H9 (cell line): Measurements from ENCODE around the gene TRAF2. TPM values are rescaled to one million over a fixed set of nuclear protein-coding genes. Genes with fewer than 3 reads are reported as not detected.
A peak's percentile ranks its signal among the peaks of the same experiment; 100 is the strongest.

ENCODE experiments used
- DNase-seq: peaks from one replicate; pipeline ENCODE4 v3.0.0-alpha.2; 2017
- H2AFZ ChIP-seq: one replicate; pipeline ENCODE4 v1.6.1; 2013; ENCODE audit warnings: mild to moderate bottlenecking, low read length, control low read depth, moderate library complexity
- H2AK5ac ChIP-seq: 2 replicates; pipeline ENCODE4 v1.6.1; 2013; ENCODE audit warnings: low read length, control low read depth, mixed read lengths; ENCODE audit not compliant: insufficient read length
- H2BK120ac ChIP-seq: one replicate; pipeline ENCODE4 v1.6.1; 2013; ENCODE audit warnings: low read depth, mild to moderate bottlenecking, low read length, control low read depth, inconsistent platforms; ENCODE audit not compliant: poor library complexity, severe bottlenecking
- H2BK12ac ChIP-seq: 2 replicates; pipeline ENCODE4 v1.6.1; 2013; ENCODE audit warnings: low read length, control low read depth, mixed read lengths, low read depth; ENCODE audit not compliant: insufficient read length
- H2BK15ac ChIP-seq: 2 replicates; pipeline ENCODE4 v1.6.1; 2013; ENCODE audit warnings: low read depth, low read length, control low read depth
- H2BK20ac ChIP-seq: one replicate; pipeline ENCODE4 v1.6.1; 2013; ENCODE audit warnings: low read depth, mild to moderate bottlenecking, low read length, control low read depth, inconsistent platforms; ENCODE audit not compliant: poor library complexity, severe bottlenecking
- H2BK5ac ChIP-seq: 2 replicates; pipeline ENCODE4 v1.6.1; 2013; ENCODE audit warnings: low read length, control low read depth, mixed read lengths; ENCODE audit not compliant: insufficient read length
- H3K14ac ChIP-seq: 2 replicates; pipeline ENCODE4 v1.6.1; 2013; ENCODE audit warnings: low read length, control low read depth; ENCODE audit not compliant: insufficient read depth
- H3K18ac ChIP-seq: 2 replicates; pipeline ENCODE4 v1.6.1; 2013; ENCODE audit warnings: low read depth, mild to moderate bottlenecking, mixed read lengths, low read length, control low read depth; ENCODE audit not compliant: insufficient read length
- H3K23ac ChIP-seq: 2 replicates; pipeline ENCODE4 v1.6.1; 2013; ENCODE audit warnings: low read length, control low read depth, mixed read lengths, low read depth; ENCODE audit not compliant: insufficient read length
- H3K23me2 ChIP-seq: 2 replicates; pipeline ENCODE4 v1.6.1; 2013; ENCODE audit warnings: low read depth, mild to moderate bottlenecking, mixed read lengths, low read length, control low read depth; ENCODE audit not compliant: insufficient read length, poor library complexity, severe bottlenecking
- H3K27ac ChIP-seq: 2 replicates; pipeline ENCODE4 v1.5.1; 2013; ENCODE audit warnings: low read length, control low read depth, mixed read lengths, low read depth; ENCODE audit not compliant: insufficient read length
- H3K27me3 ChIP-seq: 2 replicates; pipeline ENCODE4 v1.6.1; 2013; ENCODE audit warnings: low read length, control low read depth, inconsistent platforms; ENCODE audit not compliant: insufficient read depth
- H3K4ac ChIP-seq: 2 replicates; pipeline ENCODE4 v1.6.1; 2013; ENCODE audit warnings: low read depth, mild to moderate bottlenecking, control low read depth, inconsistent platforms, low read length, moderate library complexity
- H3K4me1 ChIP-seq: 2 replicates; pipeline ENCODE4 v1.6.1; 2013; ENCODE audit warnings: low read length, control low read depth, inconsistent platforms; ENCODE audit not compliant: insufficient read depth
- H3K4me2 ChIP-seq: 2 replicates; pipeline ENCODE4 v1.6.1; 2013; ENCODE audit warnings: low read length, control low read depth, mixed read lengths; ENCODE audit not compliant: insufficient read length, insufficient read depth
- H3K56ac ChIP-seq: 2 replicates; pipeline ENCODE4 v1.6.1; 2013; ENCODE audit warnings: low read depth, mild to moderate bottlenecking, mixed read lengths, low read length, control low read depth; ENCODE audit not compliant: insufficient read length
- H3K79me1 ChIP-seq: 2 replicates; pipeline ENCODE4 v1.6.1; 2013; ENCODE audit warnings: low read depth, mild to moderate bottlenecking, moderate library complexity, low read length, control low read depth, inconsistent platforms; ENCODE audit not compliant: insufficient read depth, poor library complexity, severe bottlenecking
- H3K79me2 ChIP-seq: 2 replicates; pipeline ENCODE4 v1.6.1; 2013; ENCODE audit warnings: low read length, control low read depth, inconsistent platforms; ENCODE audit not compliant: insufficient read depth
- H3K9ac ChIP-seq: 2 replicates; pipeline ENCODE4 v1.6.1; 2013; ENCODE audit warnings: low read length, control low read depth, mixed read lengths; ENCODE audit not compliant: insufficient read length; ENCODE audit errors: extremely low read depth
- H3K9me3 ChIP-seq: one replicate; pipeline ENCODE4 v1.6.1; 2013; ENCODE audit warnings: low read depth, low read length, inconsistent platforms; ENCODE audit not compliant: control insufficient read depth
- H3T11ph ChIP-seq: one replicate; pipeline ENCODE4 v1.6.1; 2013; ENCODE audit warnings: mild to moderate bottlenecking, low read length, control low read depth, inconsistent platforms
- H4K20me1 ChIP-seq: one replicate; pipeline ENCODE4 v1.6.1; 2013; ENCODE audit not compliant: control insufficient read depth, insufficient read length, insufficient read depth
- H4K5ac ChIP-seq: 2 replicates; pipeline ENCODE4 v1.6.1; 2013; ENCODE audit warnings: low read depth, mild to moderate bottlenecking, mixed read lengths, low read length, control low read depth; ENCODE audit not compliant: insufficient read length
- H4K8ac ChIP-seq: replicated peaks from 2 replicates; pipeline ENCODE4 v1.6.1; 2013; ENCODE audit warnings: low read length, control low read depth, mixed read lengths, low read depth; ENCODE audit not compliant: insufficient read length
- H4K91ac ChIP-seq: 2 replicates; pipeline ENCODE4 v1.6.1; 2013; ENCODE audit warnings: low read depth, mild to moderate bottlenecking, moderate library complexity, mixed read lengths, low read length, control low read depth; ENCODE audit not compliant: insufficient read length
- H3K27ac Mint-ChIP-seq, 3 experiments: 2 replicates in 2 of 3; 3 replicates in 1 of 3; pipeline ENCODE4 v1.8.0; 2020 to 2021; ENCODE audit warnings: mixed read lengths in 3 of 3, mild to moderate bottlenecking in 1 of 3, moderate library complexity in 1 of 3
- H3K27me3 Mint-ChIP-seq: 2 replicates; pipeline ENCODE4 v1.8.0; 2021; ENCODE audit warnings: low read depth, mild to moderate bottlenecking, moderate library complexity, mixed read lengths
- H3K36me3 Mint-ChIP-seq, 3 experiments: 2 replicates in 2 of 3; 3 replicates in 1 of 3; pipeline ENCODE4 v1.8.0; 2020 to 2021; ENCODE audit warnings: low read depth in 3 of 3, mixed read lengths in 3 of 3; ENCODE audit not compliant: insufficient read depth in 1 of 3
- H3K4me1 Mint-ChIP-seq, 2 experiments: 2 replicates each; pipeline ENCODE4 v1.8.0; 2020; ENCODE audit warnings: mixed read lengths in 2 of 2
- H3K4me3 Mint-ChIP-seq, 2 experiments: 2 replicates in 1 of 2; 3 replicates in 1 of 2; pipeline ENCODE4 v1.8.0; 2020 to 2021; ENCODE audit warnings: mild to moderate bottlenecking in 2 of 2, mixed read lengths in 2 of 2, moderate library complexity in 1 of 2
- H3K9me3 Mint-ChIP-seq, 2 experiments: 2 replicates in 1 of 2; 3 replicates in 1 of 2; pipeline ENCODE4 v1.8.0; 2020; ENCODE audit warnings: mild to moderate bottlenecking in 2 of 2, mixed read lengths in 2 of 2, moderate library complexity in 1 of 2
- WGBS: extraction: QIAGEN DNeasy Blood & Tissue Kit; methylation state at CpG from one replicate; pipeline ENCODE4 v1.1.7; 2013; ENCODE audit warnings: missing lambda C conversion rate, low lambda C conversion rate, mixed read lengths; ENCODE audit not compliant: insufficient read length; ENCODE audit errors: extremely low coverage; 5-methylcytosine and 5-hydroxymethylcytosine counted together
- total RNA-seq: library from RNA; stranded (reverse); gene quantifications from 2 replicates; pipeline ENCODE4 v1.2.1, GENCODE V29; 2021
- TF ChIP-seq, protein P1 (sequence below): fragments of 200-600 bp; sonication (generic); conservative IDR thresholded peaks from 3 replicates; pipeline ENCODE4 v1.8.0; 2021; ENCODE audit warnings: antibody characterized with exemption, mild to moderate bottlenecking

TRAF2 gene
- total RNA-seq, 1 experiment from 2014 or later, result 48.8 TPM

DNA sequence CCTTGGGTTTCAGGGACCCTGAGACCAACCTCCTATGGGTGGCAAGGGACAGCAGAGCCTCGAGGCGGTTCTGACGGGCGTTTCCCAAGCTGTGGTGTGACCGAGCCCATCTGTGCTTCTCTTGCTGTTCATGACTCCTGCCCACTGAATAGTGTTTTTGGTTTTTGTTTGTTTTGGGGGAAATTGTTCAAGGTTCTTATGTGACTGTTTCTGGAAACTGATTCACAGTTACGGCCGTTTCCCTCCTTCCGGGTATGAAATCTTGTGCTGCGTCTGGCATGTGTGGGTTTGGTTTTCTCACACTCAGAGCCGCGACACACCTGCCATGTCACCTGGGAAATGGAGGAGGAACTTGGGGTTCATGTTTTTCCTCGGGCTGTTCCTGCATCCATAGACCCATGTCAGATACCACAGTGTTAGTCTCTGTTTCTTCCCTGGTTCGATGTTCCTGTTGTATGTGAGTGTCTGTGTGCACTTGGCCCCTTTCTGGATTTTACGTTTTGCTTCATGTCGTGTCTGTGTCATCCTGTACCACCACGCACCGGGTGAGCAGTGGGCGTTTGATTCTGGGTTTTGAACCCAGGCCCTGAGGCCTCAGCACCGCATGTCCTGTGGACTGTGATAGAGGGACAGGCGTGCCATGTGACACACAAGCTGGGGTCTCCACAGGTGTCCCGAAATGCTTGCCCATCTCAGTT lies 29.5 kb downstream of the TRAF2 start:
- DNase-seq, result no peak
- Mint-ChIP-seq H3K27ac (peak overlapping the region in 1 of 3 experiments; percentile 24; a peak in 2 of 7 replicates), H3K36me3 (peaks cover 35 to 61% (median 54%) of the 10 kb centered on the region in 3 experiments; a peak in 6 of 7 replicates), H3K9me3 (no peaks in the 10 kb centered on the region), H3K27me3 (no peaks in the 10 kb centered on the region), H3K4me3 (no peak overlapping the region), H3K4me1 (no peaks in the 10 kb centered on the region)
- Histone ChIP-seq H3K27ac (no peak overlapping the region), H4K8ac (no peak overlapping the region), H4K5ac (no peak overlapping the region), H3K23ac (no peak overlapping the region), H2AFZ (no peak overlapping the region), H2BK12ac (no peak overlapping the region), H4K91ac (no peak overlapping the region), H2BK5ac (no peak overlapping the region), H3K23me2 (no peaks in the 10 kb centered on the region), H3K18ac (no peak overlapping the region), H3K14ac (no peak overlapping the region), H3K56ac (no peak overlapping the region), H3K4ac (no peak overlapping the region), H3K27me3 (no peaks in the 10 kb centered on the region), H3K79me2 (no peaks in the 10 kb centered on the region), H3K4me1 (no peaks in the 10 kb centered on the region), H2AK5ac (no peak overlapping the region), H3K4me2 (no peak overlapping the region), H3K9ac (no peak overlapping the region), H3T11ph (no peak overlapping the region), H2BK20ac (no peak overlapping the region), H3K79me1 (peaks cover 3% of the 10 kb centered on the region), H2BK15ac (no peak overlapping the region), H3K9me3 (no peaks in the 10 kb centered on the region), H4K20me1 (no peaks in the 10 kb centered on the region), H2BK120ac (no peak overlapping the region)
- no CpG with 5 or more reads among the region's 21 CpGs for WGBS
- TF ChIP-seq, protein P1, sequence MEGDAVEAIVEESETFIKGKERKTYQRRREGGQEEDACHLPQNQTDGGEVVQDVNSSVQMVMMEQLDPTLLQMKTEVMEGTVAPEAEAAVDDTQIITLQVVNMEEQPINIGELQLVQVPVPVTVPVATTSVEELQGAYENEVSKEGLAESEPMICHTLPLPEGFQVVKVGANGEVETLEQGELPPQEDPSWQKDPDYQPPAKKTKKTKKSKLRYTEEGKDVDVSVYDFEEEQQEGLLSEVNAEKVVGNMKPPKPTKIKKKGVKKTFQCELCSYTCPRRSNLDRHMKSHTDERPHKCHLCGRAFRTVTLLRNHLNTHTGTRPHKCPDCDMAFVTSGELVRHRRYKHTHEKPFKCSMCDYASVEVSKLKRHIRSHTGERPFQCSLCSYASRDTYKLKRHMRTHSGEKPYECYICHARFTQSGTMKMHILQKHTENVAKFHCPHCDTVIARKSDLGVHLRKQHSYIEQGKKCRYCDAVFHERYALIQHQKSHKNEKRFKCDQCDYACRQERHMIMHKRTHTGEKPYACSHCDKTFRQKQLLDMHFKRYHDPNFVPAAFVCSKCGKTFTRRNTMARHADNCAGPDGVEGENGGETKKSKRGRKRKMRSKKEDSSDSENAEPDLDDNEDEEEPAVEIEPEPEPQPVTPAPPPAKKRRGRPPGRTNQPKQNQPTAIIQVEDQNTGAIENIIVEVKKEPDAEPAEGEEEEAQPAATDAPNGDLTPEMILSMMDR, result no peak
